Hematopoietic multipotent progenitor cell (in vitro differentiated cells): ENCODE measurements around the gene RALGAPA1. TPM values are rescaled to one million over a fixed set of nuclear protein-coding genes. Genes with fewer than 3 reads are reported as not detected.
"Not testable (repeated sequence)": the region's sequence is repeated elsewhere in the genome, so short reads cannot be mapped to it uniquely, and the experiment has no call there.

Experiments used
- DNase-seq, 3 donors: peaks; one replicate each; pipeline ENCODE4 v3.0.0-alpha.2; 2011 to 2015; ENCODE audit warnings: low read depth in 2 of 3, low spot score in 2 of 3
- total RNA-seq: library from RNA; depleted of rRNA; stranded (reverse); fragments of >200 nt; gene quantifications from one replicate; pipeline ENCODE4 v1.2.3, GENCODE V29; 2012

RALGAPA1 gene
- total RNA-seq, 1 donor: 13.7 TPM

DNA sequence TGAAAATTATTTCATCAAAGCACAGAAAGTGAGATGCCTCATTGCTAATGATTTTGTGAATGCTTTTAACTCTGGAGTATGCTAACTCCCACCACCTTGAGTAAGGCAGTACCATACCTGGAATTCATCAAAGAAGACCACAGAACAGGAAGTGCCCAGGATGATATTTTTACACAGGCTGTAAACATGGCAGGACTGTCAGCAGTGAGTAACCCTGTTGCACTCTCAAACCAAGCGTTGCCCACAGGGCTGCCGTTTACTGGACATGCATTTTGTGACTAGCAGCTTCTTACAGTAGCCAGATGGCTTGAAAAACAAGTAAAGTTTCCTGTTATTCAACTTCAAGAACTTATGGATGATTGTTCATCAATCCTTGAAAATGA is 42.4 kb downstream of the RALGAPA1 start:
- no peak for DNase-seq

- no peak for DNase-seq
Observed at GRCh38 chr14:35766036-35766699, 42.9 kb downstream of the RALGAPA1 start.

- no peak for DNase-seq
Observed at GRCh38 chr14:35761922-35762321, 47.2 kb downstream of the RALGAPA1 start.

DNA sequence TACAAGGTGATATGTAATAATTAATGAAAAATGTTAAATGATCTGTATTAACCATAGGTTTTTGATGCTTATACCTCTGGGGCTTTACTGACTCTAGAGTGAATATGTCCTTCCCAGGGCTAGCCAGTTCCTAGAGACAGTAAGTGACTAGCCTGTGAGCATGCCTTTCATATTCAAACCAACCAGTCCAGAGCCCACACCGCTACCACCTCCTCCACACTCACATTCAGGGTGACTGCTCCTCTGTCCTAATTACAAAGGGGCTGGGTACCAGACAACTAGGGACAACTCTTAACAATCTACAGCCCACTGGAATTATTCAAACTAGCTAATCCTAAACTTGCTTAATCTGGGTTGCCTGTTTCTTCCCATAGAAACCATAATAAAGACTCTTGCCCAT is 49.0 kb downstream of the RALGAPA1 start:
- DNase-seq: no peak

DNA sequence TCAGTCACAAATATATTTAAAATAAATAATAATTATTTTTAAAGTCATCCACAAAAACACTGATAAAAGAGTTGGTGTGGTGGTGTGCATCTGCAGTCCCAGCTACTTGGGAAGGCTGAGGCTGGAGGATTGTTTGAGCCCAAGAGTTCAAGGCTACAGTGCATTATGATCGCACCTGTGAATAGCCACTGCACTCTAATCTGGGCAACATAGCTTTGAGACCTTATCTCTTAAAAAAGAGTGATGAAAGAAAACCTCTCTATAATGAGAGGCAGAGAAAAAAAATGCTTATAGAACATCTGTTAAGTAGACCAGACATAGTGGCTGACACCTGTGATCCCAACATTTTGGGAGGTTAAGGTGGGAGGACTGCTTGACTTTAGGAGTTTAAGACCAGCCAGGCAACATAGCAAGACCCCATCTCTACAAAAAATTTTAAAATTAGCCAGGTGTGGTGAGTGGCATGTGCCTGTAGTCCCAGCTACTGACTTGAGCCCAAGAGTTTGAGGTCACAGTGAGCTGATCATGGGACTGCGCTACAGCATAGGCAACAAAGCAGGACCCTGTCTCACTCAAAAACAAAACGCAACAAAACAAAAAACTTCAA is 50.5 kb downstream of the RALGAPA1 start:
- no peak for DNase-seq

DNA sequence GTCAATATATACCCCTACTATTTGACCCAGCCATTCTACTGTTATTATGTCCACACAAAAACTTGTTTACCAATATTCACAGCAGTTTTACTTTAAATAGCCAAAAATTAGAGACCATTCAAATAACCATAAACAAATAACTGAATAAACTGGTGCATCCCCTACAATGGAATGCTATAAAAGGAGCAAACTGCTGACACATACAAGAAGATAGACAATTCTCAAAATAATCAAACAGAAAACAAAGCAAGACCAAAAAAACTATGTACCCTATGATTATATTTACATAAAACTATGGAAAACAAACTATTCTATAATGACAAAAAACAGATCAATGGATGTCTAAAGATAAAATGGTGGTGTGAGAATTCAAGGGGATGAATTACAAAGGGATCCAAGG is 54.4 kb downstream of the RALGAPA1 start:
- no peak for DNase-seq

DNA sequence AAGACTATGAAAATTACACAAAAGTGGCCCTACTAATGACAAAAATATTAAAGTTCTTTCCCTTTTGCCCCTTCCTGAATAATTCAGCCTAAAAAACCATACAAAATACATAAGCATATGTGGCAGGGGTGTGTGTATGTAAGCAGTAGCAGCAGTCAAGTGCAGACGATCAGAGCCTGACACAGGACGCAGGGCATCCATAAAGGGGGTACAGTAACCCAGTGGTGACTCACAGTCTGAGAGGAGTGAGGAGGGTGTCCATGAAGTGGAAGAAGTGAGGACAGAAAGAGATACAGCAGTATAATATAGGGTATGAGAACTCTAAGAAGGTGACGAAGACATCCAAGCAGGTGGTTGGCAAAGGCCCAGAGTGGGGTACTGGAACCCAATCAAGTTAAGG is 56.7 kb downstream of the RALGAPA1 start:
- no peak for DNase-seq

DNA sequence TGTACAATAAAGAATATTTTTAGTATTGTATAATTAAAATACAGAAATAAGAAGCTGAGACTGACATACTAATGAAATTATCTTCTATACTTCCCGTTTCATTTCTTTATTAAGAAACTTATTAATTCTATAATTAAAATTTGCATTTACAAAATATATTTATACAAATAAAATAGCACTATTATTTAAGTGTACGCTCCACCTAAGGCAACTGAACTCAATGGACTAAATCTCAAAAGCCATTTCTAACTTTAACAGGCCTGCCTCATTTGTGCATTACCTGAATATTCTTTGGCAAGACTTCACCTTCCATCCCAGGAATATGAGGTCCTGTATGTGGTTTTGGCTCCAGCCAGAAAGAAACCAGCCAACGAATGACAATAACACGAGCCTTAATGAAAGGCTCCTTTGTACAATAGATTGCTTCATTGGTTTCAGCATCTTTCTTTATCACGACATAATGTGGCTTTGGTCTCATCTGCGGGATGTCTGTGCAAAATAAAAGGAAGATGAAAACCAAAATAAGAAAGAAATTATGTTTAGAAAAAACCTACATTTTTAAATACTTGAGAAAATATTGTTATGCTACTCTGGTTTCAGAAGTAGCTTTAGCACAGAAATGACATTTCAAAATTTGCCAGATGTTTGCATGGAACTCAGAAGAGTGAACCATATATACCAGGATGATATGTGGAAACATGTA is 58.7 kb downstream of the RALGAPA1 start:
- no peak for DNase-seq

GRCh38 chr14:35747379-35747778 is 61.7 kb downstream of the RALGAPA1 start:
- no peak for DNase-seq

- no peak for DNase-seq
Observed at GRCh38 chr14:35742442-35742841, 66.7 kb downstream of the RALGAPA1 start.

- no peak for DNase-seq
Observed at GRCh38 chr14:35742032-35742371, 67.1 kb downstream of the RALGAPA1 start.

- DNase-seq: no peak
Observed at GRCh38 chr14:35741345-35742031, 67.6 kb downstream of the RALGAPA1 start.

DNA sequence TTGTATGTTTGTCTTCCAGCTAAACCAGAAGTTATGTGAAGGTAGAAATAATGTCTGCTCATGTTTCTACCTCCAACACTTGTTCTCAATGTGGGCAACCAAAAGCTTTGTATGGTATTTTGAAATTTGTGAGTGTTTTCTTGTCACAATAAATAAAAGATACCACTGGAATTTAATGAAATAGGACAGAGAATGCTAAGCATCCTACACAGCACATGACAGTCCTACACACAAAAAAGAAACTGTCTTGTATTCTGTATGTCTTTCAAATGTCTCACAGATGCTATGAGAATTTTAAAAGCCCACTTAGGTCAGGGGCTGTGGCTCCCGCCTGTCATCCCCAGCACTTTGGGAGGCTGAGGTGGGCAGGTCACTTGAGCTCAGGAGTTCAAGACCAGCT is 68.9 kb downstream of the RALGAPA1 start:
- DNase-seq: no peak

DNA sequence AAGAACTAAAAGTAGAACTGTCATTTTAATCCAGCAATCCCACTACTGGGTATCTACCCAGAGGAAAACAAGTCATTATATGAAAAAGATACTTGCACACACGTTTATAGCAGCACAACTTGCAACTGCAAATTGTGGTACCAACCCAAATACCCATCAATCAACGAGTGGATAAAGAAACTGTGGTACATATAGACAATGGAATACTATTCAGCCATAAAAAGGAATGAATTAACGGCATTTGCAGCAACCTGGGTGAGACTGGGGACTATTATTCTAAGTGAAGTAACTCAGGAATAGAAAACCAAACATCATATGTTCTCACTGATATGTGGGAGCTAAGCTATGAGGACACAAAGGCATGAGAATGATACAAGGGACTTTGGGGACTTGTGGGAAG is 73.9 kb downstream of the RALGAPA1 start:
- DNase-seq: not testable (repeated sequence)

DNA sequence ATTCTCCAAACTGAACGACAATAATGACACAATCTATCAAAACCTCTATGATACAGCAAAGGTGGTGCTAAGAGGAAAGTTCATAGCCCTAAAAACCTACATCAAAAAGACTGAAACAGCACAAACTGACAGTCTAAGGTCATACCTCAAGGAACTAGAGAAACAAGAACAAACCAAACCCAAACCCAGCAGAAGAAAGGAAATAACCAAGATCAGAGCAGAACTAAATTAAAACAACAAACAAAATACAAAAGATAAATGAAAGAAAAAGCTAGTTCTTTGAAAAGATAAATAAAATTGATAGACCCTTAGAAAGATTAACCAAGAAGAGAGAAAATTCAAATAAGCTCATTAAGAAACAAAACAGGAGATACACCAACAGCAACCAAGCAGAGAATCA is 75.6 kb downstream of the RALGAPA1 start:
- DNase-seq: not testable (repeated sequence)

DNA sequence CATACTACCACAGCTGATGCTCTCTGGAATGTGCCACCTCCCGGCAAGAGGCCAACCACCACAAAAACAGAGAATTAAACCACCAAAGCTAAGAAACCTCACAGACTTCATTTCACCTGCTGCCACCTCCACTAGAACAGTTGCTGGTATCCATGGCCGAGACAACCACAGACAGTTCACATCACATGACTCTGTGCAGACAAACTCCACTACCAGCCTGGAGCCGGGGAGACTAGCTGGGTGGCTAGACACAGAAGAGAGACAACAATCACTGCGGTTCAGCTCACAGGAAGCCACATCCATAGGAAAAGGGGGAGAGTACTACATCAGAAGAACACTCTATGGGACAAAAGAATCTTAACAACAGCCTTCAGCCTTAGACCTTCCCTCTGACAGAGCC is 78.2 kb downstream of the RALGAPA1 start:
- no peak for DNase-seq

DNA sequence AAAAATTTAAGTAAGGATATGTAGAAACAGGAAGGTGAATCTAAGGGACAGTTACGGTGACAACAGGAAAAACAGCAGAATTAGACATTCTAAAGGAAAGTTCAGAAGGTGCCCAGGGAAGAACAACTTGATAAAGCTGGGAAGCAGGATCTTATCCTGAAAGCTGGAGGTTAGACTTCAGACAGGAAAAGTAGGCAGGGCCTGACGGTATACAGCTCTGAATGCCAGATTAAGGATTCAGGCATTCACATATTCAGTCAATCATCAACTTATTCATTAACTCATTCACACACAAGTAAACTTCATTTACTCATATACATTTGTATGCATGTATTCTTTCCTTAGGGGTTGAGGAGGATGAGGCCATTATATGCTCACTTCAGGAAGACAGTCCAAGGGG is 81.3 kb downstream of the RALGAPA1 start:
- DNase-seq: no peak

DNA sequence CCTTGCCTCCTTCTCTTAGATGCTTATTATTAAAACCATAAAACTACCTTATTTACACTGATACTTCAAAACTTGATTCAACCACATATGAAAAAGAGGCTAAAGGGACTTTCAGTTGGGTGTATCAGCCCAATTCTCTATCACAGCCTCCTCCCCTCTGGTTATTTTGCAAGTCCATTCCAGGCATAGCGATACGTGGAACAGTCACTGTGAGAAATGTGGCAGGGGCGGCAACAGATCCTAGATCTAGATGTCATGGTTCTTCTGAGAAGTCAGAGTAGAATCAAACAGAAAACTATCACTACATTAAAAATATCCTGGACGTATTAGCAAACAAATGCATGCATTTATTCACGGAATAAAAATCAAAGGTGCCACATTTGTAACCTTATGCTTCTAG is 83.2 kb downstream of the RALGAPA1 start:
- DNase-seq: no peak

DNA sequence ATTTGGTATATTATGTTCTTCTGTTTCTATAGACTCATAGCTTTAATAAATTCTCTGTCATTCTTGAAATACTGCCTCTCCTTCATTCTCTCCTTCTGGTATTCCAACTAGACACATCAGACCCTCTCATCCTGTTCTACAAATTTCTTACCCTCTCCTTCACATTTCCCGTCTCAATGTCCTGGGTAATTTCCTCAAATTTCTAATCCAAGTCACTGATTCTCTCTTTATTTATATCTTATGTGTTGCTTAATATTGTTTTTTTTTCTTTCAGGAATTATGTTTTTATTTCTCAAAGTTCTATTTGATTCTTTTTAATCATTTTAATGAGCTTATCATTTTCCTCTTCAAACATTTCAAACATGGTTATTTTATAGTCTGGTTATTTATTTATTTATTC is 94.0 kb downstream of the RALGAPA1 start:
- DNase-seq: no peak

GRCh38 chr14:35712466-35712865 is 96.6 kb downstream of the RALGAPA1 start:
- no peak for DNase-seq

DNA sequence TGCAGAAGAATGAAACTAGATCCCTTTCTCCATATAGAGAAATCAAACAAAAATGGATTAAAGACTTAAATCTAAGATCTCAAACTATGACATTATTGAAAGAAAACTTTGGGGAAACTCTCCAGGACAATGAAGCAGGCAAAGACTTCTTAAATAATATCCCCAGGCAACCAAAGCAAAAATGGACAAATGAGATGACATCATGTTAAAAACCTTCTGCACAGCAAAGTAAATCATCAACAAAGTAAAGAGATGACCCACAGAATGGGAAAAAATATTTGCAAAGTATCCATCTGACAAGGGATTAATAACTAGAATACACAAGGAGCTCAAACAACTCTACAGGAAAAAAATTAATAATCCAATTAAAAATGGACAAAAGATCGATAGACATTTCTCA is 101.0 kb downstream of the RALGAPA1 start:
- DNase-seq: no peak

- no peak for DNase-seq
Observed at GRCh38 chr14:35705636-35706035, 103.5 kb downstream of the RALGAPA1 start.
